ENCODE measurements around the gene ECE2.

Gene ECE2

GRCh38 chr3:184341925-184342324 lies 66.1 kb downstream of the ECE2 start:
- Histone ChIP-seq H3K36me3 (ENCODE audit: control insufficient read depth, low read length) (no peaks in the 10 kb centered on the region), H3K9me3 (ENCODE audit: control insufficient read depth, insufficient read depth, low read length) (no peaks in the 10 kb centered on the region), H3K4me3 (ENCODE audit: low read length) (no peak overlapping the region), H3F3A (ENCODE audit: control insufficient read depth, insufficient read depth) (peaks cover 5% of the 10 kb centered on the region; the same call in 1 of the 2 replicates), H3K27ac (ENCODE audit: low read depth, low read length) (no peak overlapping the region), H3K27me3 (ENCODE audit: control insufficient read depth, low read length) (peaks cover 3% of the 10 kb centered on the region; the same call in 1 of the 2 replicates), H4K20me1 (ENCODE audit: control insufficient read depth, insufficient read depth, low read depth, low read length) (peaks cover 1% of the 10 kb centered on the region), H3K9me2 (replicated peaks; ENCODE audit: control insufficient read depth, low read length) (no peaks in the 10 kb centered on the region), H3K4me1 (ENCODE audit: control insufficient read depth, low read length) (peaks cover 10% of the 10 kb centered on the region; the same call in 1 of the 2 replicates), H3K79me2 (ENCODE audit: control insufficient read depth, low read length) (no peaks in the 10 kb centered on the region), H3K4me2 (ENCODE audit: low read length) (no peak overlapping the region)
- no peak for TF ChIP-seq EZH2phosphoT487 (IDR thresholded peaks at IDR 0.05; ENCODE audit: borderline replicate concordance, low read length)
- TF ChIP-seq CTCF (IDR thresholded peaks at IDR 0.05; ENCODE audit: low read depth, low read length, poor library complexity, severe bottlenecking): no peak

Measured in DOHH2 (cell line).